DMS53 (cell line): ENCODE results near the gene ERCC6.
A peak's percentile ranks its signal among the peaks of the same experiment; 100 is the strongest.

Experiments used
- DNase-seq: peaks from one replicate; lab custom pipeline; 2025; lab: John Stamatoyannopoulos, UW

The ERCC6 gene

GRCh38 chr10:49549640-49550346 lies 10.9 kb upstream of the ERCC6 start:
- DNase-seq = no peak

- DNase-seq = no peak
Observed at GRCh38 chr10:49543604-49544003, 4.7 kb upstream of the ERCC6 start.

- DNase-seq = no peak
Observed at GRCh38 chr10:49542353-49542752, 3.4 kb upstream of the ERCC6 start.

- DNase-seq = no peak
Observed at GRCh38 chr10:49541762-49542161, 2.8 kb upstream of the ERCC6 start.

- DNase-seq = no peak
Observed at GRCh38 chr10:49540056-49540797, 1.3 kb upstream of the ERCC6 start.

GRCh38 chr10:49539320-49539885 lies 482 bp upstream of the ERCC6 start:
- DNase-seq = peak; percentile 85

- DNase-seq = no peak
Observed at GRCh38 chr10:49534670-49535381, 4.1 kb downstream of the ERCC6 start.

GRCh38 chr10:49532461-49532860 lies 6.5 kb downstream of the ERCC6 start:
- DNase-seq = no peak

GRCh38 chr10:49528977-49529506 lies 9.9 kb downstream of the ERCC6 start:
- DNase-seq = no peak

GRCh38 chr10:49527850-49528249 lies 11.1 kb downstream of the ERCC6 start:
- DNase-seq = no peak

GRCh38 chr10:49527061-49527460 lies 11.9 kb downstream of the ERCC6 start:
- DNase-seq = no peak

- no peak for DNase-seq
Observed at GRCh38 chr10:49526619-49527018, 12.3 kb downstream of the ERCC6 start.

- no peak for DNase-seq
Observed at GRCh38 chr10:49524496-49524895, 14.4 kb downstream of the ERCC6 start.

- no peak for DNase-seq
Observed at GRCh38 chr10:49523301-49523700, 15.6 kb downstream of the ERCC6 start.

GRCh38 chr10:49521062-49521461 lies 17.9 kb downstream of the ERCC6 start:
- no peak for DNase-seq

GRCh38 chr10:49520122-49520775 lies 18.7 kb downstream of the ERCC6 start:
- no peak for DNase-seq

- DNase-seq = no peak
Observed at GRCh38 chr10:49519717-49520116, 19.2 kb downstream of the ERCC6 start.

GRCh38 chr10:49518982-49519578 lies 19.8 kb downstream of the ERCC6 start:
- peak; percentile 69 for DNase-seq

GRCh38 chr10:49518566-49518965 lies 20.4 kb downstream of the ERCC6 start:
- no peak for DNase-seq

- DNase-seq = no peak
Observed at GRCh38 chr10:49516216-49516970, 22.5 kb downstream of the ERCC6 start.
